ENCODE results near the gene PLEK2.

PLEK2 gene

DNA sequence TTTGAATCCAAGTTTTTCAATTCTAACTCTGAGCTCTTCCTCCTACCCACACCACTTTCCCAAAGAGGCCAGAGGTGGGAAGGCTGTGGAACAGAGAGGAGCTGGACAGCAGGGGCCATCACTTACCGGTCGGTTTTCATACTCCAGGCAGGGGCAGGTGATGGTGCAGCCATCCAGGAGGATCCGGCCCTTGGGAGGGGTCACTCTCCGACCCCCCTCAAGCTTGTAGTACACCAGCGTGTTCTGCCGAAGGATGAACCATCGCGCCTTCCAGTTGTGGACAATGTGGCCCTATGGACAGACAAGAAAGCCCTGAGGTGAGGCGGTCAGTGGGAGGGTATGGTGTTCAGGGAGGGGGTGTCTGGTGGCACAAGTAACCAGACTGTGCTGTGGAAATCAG is 14.4 kb downstream of the PLEK2 start:
- DNase-seq (ENCODE audit: low spot score), result no peak

DNA sequence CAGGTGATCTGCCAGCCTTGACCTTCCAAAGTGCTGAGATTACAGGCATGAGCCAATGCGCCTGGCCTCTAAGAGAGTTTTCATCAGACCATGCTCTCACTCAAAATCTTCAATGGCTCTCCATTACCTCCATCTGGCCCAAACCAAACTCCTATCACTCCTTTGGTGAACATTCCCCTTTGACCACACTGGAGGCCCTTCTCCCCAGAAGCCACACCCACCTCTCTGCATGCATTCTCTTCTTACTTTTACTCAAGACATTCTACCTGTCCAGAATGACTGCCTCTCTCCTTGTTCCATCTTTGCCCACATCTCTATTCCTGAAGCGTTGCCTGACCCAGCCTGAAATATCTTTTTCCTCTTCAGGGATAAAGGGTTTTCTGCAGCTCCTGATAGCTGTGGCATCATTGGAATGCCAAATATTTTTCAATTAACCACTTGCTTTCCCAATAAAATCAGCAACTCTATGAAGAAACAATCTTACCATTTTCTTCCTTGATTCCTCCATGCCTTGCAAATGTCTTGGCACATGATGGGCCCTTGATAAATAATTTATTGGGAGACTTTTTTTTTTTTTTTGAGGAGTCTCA is 15.5 kb downstream of the PLEK2 start:
- DNase-seq (ENCODE audit: low spot score), result peak; percentile 67

DNA sequence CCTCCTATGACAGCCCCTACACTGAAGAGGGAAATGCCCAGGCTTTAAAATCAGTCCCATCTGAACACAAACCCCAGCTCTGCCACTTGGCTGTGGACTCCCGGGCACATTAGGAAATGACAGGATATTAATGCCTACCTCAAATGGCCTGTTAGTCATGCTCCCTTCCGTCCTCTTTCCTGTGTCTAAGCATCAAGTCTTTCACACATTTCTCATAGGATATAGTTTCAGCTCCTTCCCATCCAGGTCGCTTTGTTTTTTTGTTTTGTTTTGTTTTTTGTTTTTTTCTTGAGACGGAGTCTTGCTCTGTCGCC is 16.1 kb downstream of the PLEK2 start:
- DNase-seq (ENCODE audit: low spot score), result peak; percentile 31

DNA sequence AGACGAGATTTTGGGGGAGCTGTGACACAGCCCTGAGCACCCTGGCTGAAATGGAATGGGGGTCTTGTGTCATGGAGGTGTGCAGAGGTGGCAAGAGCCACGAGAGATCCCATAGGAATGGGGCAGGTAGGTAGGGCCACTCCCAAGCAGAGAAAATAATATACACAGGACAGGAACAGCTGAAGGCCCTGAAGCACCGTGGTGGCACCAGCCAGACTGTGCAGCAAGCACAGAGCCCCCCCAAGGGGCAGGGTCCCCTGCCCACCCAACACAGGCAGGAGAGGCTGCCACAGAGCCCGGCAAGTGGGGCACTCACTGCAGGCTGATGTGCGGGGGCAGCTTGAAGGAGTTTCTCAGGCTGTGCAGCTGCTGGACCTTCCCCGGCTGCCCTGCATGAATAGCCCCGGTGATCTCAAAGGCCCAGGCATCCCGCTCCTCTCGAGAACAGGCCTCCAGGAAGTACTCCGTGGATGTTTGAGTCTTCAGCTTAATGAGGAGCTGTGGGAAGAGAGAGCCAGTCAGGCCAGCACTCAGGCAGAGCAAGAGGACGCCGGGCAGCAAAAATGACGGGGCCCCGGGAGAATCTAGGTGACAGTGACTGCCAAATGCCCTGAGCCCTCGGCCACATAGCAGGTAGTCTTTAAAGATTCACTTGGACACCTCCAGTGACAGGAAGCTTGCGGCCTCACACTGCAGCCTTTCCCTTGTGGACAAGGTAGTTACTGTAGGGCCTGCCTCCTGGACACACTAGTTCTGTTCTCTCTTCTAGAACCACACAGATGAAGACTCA is 16.7 kb downstream of the PLEK2 start:
- DNase-seq (ENCODE audit: low spot score), result no peak

DNA sequence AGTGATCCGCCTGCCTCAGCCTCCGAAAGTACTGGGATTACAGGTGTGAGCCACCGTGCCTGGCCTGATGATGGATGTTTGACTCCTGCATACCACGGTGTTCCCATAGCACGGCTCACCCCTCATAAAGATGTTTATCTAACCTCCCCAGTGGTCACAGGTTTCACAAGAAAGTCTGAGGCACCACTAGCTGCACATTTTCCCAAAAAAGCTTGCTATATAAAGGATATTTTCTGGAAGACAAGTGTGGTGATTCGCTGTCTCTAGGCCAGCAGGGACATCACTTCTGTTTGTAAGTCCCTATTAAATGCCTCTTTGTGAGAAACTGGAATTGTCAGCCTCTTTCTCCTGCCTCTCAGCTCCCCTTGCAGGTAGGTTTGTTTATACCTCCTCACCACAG is 18.3 kb downstream of the PLEK2 start:
- DNase-seq (ENCODE audit: low spot score), result no peak

DNA sequence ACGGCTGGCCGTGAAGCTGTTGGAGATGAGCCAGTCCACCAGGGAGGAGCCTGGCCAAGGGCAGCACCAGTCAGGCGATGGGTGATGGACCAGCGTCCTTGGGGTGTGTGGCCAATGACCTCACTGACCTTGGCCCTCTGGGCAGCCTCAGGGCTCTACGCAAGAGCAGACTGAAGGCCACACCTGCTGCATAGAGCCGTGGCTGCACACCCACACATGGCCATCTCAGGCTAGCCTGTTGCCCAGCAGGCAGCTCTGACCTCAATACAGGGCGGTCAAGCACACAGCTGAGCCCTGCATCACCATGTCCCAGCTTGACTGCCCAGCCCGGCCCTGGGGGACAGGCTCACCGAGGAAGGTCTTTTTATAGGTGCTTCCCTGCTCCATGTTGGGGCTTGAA is 19.2 kb downstream of the PLEK2 start:
- no peak for DNase-seq (ENCODE audit: low spot score)

DNA sequence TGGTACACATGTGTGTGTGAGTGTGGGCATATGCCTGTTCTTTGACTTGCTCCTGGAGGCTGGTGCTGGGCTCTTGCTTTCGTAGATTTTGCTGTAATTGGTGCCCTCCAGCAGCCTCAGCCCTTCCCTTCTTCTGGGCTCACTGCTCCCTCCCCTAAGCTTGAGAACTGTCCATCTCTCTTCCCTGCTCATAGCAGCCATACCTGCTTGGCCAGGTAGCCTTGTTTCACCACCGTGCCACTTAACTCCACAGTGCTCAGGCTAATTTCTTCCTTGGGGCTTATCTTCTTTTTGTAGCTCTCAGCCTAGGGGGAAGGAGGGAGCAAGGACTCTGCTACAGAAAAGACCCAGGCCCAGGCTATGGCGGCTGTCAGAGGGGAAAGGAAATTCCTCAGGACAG is 19.8 kb downstream of the PLEK2 start:
- no peak for DNase-seq (ENCODE audit: low spot score)

DNA sequence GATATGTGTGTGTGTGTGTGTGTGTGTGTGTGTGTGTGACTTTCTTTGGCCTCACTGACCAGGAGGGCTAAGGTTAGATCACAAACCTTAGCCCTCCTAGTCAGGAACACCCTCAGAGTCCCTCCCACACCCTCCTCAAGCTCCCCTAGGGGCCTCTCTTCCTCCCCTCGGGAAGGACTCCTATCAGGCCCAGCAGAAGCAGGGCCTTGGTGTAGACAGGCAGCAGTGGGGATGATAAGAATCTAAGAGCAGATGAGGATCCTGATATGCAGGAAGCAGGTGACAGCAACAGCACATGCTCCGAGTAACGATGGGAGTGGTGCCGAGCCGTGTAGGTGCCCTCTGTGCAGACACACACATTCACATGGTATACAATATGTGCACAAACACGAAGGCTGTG is 20.7 kb downstream of the PLEK2 start:
- no peak for DNase-seq (ENCODE audit: low spot score)

DNA sequence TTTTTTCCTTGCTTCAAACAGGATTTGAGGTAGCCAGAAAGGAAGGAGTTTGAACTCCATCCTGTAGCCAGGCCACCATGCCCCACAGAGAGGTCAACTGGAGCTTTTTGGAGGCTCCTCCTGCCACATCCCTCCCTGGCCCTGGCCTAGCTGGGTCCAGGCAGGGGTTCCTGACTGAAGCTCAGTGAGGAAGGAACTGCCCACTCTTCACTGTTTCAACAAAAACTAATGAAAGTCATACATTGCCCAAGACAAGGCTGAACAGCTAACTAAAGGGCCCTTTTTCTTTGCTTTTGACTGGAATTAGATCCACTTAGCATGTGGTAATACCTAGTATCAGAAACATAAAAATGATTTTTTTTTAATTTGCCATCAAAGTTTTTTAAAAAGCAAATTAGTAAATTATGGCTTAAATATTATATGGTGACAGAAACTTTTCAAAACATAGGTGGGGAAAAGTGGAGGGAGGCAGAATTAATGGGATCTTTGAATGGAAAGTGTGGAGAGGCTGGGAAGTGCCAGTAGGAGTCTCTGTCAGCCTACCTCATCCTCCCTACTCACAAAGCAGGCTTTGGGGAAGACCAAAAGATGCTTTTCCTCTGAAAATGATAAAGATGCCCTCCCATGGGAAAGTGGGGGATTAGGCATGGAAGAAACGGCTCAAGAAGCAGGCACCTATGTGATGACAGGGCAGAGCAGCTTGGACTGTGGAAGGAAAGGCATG is 22.0 kb downstream of the PLEK2 start:
- no peak for DNase-seq (ENCODE audit: low spot score)

DNA sequence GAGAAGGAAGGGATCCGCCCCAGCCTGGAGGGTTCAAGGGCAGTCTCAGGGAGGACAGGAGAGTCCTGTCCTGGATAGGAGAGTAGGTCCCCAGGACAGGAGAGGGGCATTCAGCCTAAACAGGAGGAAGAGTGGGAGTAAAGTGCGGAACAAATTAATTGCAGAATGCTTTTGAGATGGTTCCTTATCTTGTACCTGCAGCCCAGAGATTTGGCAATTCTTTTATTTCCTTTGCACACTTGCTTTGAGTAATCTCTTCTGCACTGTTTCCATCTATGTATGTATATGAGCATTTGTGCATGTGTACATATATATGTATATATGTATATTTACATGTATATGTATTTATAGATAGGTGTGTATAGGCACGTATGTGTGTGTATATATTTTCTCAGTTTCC is 22.7 kb downstream of the PLEK2 start:
- DNase-seq (ENCODE audit: low spot score), result no peak

DNA sequence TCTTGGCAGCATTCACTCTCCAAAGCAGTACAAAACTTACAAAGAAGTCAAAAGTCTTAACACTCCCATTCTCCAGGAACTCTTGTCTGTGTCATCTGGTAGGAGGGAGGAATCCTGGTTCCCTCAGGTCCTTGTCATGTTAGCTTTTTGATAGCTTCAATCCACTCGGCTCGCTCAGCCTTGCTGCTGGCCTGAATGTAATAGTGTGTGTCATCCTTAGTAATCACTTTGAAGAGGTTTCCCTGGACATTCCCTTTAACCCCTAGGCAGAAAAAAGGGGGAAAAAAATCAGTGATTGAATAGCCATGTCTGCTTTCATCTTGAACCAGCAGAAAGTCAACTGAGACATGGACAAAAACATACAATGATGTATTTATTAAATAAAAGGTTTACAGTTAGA is 24.8 kb downstream of the PLEK2 start:
- DNase-seq (ENCODE audit: low spot score), result peak; percentile 37

DNA sequence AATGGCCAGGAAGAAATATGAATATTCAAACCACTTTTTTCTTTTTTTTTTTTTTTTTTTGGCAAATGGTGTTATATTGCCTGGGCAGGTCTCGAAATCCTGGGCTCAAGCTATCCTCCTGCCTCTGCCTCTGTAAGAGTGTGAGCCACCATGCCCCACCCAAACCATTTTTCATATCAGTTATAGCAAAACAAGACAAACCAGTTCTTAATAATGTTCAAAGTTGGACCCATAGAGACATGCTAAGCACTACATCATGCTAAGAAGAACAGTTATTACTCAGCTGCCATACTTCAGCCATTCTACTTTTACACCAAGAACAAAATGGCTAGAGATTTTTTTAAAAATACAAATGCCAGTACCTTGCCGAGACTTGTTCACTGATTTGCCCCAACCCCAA is 26.3 kb downstream of the PLEK2 start:
- DNase-seq (ENCODE audit: low spot score), result no peak

DNA sequence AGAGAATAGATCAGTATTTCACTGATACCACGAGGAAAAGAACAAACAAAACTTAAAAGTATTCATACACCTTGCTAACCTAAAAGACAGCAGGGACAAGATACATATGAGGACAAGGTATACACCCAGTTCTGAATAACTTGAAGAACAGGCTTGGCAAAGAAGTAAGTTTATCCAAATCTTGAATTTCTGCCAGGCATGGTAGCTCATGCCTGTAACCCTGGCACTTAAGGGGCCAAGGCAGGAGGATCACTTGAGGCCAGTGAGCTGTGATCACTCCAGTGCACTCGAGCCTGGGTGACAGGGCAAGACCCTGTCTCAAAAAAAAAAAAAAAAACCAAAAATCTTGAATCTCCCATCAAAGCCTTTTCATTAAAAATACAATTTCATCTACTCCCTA is 26.8 kb downstream of the PLEK2 start:
- no peak for DNase-seq (ENCODE audit: low spot score)

DNA sequence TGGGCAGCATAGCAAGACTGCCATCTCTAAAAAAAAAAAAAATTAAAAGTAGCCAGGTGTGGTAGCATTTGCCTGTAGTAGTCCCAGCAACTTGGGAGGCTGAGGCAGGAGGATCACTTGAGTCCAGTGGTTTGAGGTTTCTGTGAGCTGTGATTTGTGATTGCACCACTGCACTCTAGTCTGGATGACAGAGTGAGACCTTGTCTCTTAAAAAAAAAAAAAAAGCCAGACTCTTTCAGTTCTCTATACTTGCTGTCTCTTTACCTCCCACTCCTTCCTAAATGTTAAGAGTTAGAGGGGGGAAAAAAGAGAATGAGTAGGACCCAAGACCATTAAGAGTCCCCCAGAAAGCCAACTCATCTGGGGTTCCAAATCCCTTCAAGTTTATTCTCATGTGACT is 34.0 kb downstream of the PLEK2 start:
- no peak for DNase-seq (ENCODE audit: low spot score)

DNA sequence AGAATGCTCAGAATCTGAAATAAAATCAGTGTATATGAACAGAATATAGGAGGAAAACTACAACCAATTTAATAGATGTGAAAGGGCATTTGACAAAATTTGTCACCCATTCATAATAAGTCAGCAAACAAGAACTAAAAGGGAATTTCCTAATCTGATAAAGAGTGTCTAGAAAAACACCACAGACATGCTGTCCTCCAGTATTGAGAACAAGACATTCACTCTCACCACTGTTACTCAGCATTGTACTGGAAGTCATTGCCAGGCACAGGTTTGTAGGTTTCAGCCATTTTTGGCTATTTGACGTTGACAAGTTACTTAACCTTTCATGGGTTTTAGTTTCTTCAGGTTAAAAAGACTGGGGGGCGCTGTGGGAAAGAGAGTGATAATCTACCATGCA is 38.6 kb downstream of the PLEK2 start:
- no peak for DNase-seq (ENCODE audit: low spot score)

DNA sequence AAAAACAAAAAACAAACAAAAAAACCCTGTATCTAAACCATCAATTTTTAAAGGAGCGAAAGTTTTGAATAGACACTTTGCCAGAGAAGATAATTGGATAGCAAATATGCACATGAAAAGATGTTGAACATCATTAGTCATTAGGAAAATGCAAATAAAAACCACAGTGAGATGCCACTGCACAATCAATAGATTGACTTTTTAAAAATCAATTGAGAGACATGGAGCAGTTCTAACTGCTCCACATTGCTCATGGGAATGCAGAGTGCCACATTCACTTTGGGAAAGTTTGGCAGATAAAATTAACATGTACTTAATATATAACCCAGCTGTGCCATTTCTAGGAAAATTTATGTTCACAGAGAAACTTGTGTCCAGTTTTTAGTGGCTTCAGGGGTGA is 39.1 kb downstream of the PLEK2 start:
- no peak for DNase-seq (ENCODE audit: low spot score)

DNA sequence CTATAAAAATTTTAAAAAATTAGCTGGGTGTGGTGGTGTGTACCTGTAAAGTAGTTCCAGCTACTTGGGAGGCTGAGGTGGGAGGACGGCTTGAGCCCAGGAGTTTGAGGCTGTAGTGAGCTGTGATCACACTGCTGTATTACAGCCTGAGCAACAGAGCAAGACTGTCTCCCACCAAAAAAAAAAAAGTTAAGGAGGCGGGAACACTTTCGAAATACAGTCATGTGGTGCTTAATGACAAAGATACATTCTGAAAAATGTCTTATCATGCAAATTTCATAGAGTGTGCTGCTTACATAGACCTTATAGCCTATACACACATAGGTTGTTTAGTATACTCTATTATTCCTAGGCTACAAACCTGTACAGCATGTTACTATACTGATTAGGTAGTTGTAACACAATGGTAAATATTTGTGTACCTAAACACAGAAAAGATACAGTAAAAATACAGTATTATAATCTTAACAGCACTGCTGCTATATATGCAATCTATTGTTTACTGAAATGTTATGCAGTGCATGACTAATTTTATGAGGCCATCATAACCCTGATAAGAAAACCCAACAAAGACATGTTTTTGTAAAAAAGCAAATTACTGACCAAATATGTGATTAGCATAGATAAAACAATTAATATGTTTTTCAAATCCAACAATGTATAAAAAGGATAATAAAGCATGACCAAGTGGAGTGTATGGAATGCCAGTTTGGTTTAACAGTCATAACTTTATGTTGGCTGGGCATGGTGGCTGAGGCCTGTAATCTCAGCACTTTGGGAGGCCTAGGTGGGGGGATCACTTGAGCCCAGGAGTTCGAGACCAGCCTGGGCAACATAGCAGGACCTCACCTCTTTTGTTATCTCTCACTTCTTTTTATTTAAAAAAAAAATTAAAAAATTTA is 40.5 kb downstream of the PLEK2 start:
- no peak for DNase-seq (ENCODE audit: low spot score)

DNA sequence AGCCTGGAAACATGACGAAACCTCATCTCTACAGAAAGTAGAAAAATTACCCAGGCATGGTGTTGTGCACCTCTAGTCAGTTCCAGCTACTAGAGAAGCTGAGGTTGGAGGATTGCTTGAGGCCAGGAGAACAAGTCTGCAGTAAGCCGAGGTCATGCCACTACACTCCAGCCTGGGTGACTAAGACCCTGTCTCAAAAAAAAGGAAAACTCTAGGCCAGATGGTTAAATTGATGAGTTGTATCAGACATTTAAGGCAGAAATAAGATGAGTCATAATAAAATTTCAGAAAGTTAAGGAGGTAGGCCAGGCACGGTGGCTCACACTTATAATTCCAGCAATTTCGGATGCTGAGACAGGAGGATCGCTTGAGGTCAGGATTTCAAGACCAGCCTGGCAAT is 41.1 kb downstream of the PLEK2 start:
- no peak for DNase-seq (ENCODE audit: low spot score)

DNA sequence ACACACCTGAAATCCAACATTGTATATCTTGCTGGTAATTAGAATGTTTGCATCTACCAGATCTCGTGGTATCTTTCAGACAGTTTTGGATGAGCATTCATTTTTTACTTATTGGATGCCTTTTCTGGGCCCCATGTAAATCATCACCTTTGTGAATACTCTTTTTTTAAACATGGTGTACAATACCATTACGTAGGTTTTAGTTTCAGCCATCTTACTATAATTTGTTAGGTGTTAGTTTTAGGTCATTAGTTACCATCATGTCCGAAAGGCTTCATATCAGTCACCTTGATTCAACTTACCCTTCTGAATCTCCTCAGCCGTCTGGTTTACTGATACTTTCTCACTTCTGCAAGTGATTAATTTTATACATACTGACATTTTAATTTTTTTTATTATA is 46.5 kb downstream of the PLEK2 start:
- no peak for DNase-seq (ENCODE audit: low spot score)

DNA sequence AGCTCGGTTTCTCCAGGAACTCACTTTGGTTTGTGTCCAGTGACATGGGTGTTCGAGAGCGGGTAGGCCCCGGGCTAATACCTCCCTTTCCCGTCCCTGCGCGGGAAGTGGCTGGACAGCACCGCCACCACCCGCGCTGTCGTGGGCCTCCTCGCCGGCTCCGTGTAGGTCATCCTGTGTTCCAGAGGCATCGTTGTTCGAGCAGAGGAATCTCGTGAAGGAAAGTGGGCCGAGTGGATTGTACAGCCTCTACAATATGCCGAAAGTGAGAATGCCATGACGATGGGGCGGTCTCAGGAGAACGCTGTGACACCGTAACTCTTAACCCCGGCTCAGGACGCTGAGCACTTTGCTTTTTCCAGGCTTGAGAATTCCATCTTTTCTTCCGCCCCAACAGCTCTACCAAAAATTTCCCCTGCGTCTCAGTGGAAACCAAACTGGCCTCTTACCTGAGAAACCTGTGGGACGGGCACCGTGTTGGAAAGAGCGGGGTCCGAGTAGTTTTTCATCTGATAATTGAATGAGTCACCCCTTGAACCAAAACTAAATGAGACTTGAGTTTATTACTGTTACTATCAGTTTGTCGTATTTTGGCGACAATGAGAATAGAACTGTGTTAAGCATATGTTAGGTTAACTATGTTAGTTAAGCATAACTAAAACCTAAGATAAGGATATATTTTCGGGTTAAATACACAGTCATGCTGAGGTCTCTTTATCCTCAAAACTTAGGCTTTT is 51.3 kb downstream of the PLEK2 start:
- DNase-seq (ENCODE audit: low spot score), result no peak

DNA sequence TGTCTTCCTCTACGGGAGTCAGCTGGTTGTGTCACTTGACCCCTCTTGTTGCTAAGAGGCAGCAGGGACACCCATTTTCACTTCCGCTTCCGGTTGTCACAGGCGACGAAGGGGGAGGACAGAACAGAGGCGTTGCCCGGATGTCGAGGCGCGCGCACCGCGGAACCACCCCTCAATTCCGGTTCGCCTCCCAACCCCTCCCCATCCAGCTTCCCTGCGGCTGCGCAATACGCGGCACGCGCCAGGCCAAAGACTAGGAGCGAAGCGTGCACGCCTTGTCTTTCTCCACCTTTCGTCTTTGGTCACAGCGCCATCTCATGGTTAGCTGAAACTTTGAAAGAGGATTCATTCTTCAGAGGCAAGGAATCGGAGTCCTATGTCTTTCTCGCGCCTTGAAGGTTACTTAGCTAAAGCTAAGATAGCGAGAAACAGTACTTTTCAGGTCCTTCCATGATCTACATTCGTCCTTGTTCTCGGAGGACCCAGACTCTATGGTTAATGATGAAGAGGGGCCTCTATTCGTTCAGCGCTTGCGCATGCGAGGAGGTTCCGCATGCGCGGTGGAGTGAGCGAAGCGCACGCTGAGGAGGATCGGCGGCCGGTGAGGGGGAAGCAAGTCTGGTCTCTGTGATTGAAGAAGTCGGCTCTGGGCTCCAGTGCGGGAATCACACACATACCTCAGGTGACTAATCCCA is 52.0 kb downstream of the PLEK2 start, which contains the start of the genes ATP6V1D and EIF2S1:
ATP6V1D (minus strand) TSS at position 30 of the 695 bp plus-strand sequence. CDS start 106 bp downstream, outside the sequence.
EIF2S1 (plus strand) TSS at position 554 of the 695 bp plus-strand sequence. CDS start 4,440 bp downstream, outside the sequence.
- peak; percentile 99 for DNase-seq (ENCODE audit: low spot score)
